Measurements from ENCODE around the gene SLC26A1.

Gene SLC26A1

GRCh38 chr4:965766-966134 lies 27.5 kb downstream of the SLC26A1 start:
- Histone ChIP-seq H3K4me3 (ENCODE audit: low read length) (no peak overlapping the region), H2AFZ (ENCODE audit: low read length) (no peak overlapping the region), H4K20me1 (ENCODE audit: insufficient read depth, low read length) (no peaks in the 10 kb centered on the region), H3K4me1 (ENCODE audit: low read length) (no peaks in the 10 kb centered on the region), H3K79me2 (ENCODE audit: low read length) (no peaks in the 10 kb centered on the region), H3K9ac (ENCODE audit: low read length) (no peak overlapping the region), H3K27me3 (replicated peaks; ENCODE audit: insufficient read depth, low read length) (no peaks in the 10 kb centered on the region), H3K4me2 (ENCODE audit: low read depth, low read length) (no peak overlapping the region), H3F3A (ENCODE audit: insufficient read depth, low read length) (no peaks in the 10 kb centered on the region), H3K36me3 (replicated peaks; ENCODE audit: insufficient read depth, low read length) (no peaks in the 10 kb centered on the region), H3K9me3 (replicated peaks; ENCODE audit: insufficient read depth, low read length) (no peaks in the 10 kb centered on the region), H3K27ac (ENCODE audit: low read length) (no peak overlapping the region), H3K9me2 (replicated peaks; ENCODE audit: insufficient read depth, low read length) (no peaks in the 10 kb centered on the region)
- no peak for TF ChIP-seq EZH2phosphoT487 (IDR thresholded peaks at IDR 0.05; ENCODE audit: low read length)
- TF ChIP-seq, protein P1, sequence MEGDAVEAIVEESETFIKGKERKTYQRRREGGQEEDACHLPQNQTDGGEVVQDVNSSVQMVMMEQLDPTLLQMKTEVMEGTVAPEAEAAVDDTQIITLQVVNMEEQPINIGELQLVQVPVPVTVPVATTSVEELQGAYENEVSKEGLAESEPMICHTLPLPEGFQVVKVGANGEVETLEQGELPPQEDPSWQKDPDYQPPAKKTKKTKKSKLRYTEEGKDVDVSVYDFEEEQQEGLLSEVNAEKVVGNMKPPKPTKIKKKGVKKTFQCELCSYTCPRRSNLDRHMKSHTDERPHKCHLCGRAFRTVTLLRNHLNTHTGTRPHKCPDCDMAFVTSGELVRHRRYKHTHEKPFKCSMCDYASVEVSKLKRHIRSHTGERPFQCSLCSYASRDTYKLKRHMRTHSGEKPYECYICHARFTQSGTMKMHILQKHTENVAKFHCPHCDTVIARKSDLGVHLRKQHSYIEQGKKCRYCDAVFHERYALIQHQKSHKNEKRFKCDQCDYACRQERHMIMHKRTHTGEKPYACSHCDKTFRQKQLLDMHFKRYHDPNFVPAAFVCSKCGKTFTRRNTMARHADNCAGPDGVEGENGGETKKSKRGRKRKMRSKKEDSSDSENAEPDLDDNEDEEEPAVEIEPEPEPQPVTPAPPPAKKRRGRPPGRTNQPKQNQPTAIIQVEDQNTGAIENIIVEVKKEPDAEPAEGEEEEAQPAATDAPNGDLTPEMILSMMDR (IDR thresholded peaks at IDR 0.05; ENCODE audit: low read length) = no peak
- TF ChIP-seq EZH2 (optimal IDR thresholded peaks at IDR 0.05; ENCODE audit: low read depth, low read length) = no peak
- no peak for DNase-seq

- no peak overlapping the region for H2AFZ ChIP-seq (ENCODE audit: low read length)
- no peak overlapping the region for H3K9ac ChIP-seq (ENCODE audit: low read length)
- H3K27ac ChIP-seq (ENCODE audit: low read length) = no peak overlapping the region
- no peak overlapping the region for H3K4me2 ChIP-seq (ENCODE audit: low read depth, low read length)
- no peaks in the 10 kb centered on the region for H3K27me3 ChIP-seq (replicated peaks; ENCODE audit: insufficient read depth, low read length)
- no peaks in the 10 kb centered on the region for H3K36me3 ChIP-seq (replicated peaks; ENCODE audit: insufficient read depth, low read length)
- no peaks in the 10 kb centered on the region for H3K4me1 ChIP-seq (ENCODE audit: low read length)
- TF ChIP-seq EZH2 (optimal IDR thresholded peaks at IDR 0.05; ENCODE audit: low read depth, low read length) (no peak), EZH2phosphoT487 (IDR thresholded peaks at IDR 0.05; ENCODE audit: low read length) (no peak)
- TF ChIP-seq, protein P1 (IDR thresholded peaks at IDR 0.05; ENCODE audit: low read length) = no peak
- no peaks in the 10 kb centered on the region for H3F3A ChIP-seq (ENCODE audit: insufficient read depth, low read length)
- H3K79me2 ChIP-seq (ENCODE audit: low read length) = no peaks in the 10 kb centered on the region
- H3K9me3 ChIP-seq (replicated peaks; ENCODE audit: insufficient read depth, low read length) = no peaks in the 10 kb centered on the region
- DNase-seq = no peak
- no peaks in the 10 kb centered on the region for H3K9me2 ChIP-seq (replicated peaks; ENCODE audit: insufficient read depth, low read length)
- no peaks in the 10 kb centered on the region for H4K20me1 ChIP-seq (ENCODE audit: insufficient read depth, low read length)
- no peak overlapping the region for H3K4me3 ChIP-seq (ENCODE audit: low read length)
These were observed 28.0 kb downstream of the SLC26A1 start for GRCh38 chr4:965048-965765.

- Histone ChIP-seq H3K36me3 (replicated peaks; ENCODE audit: insufficient read depth, low read length) (no peaks in the 10 kb centered on the region), H3K4me2 (ENCODE audit: low read depth, low read length) (no peak overlapping the region), H4K20me1 (ENCODE audit: insufficient read depth, low read length) (no peaks in the 10 kb centered on the region)
These were observed 28.7 kb downstream of the SLC26A1 start for GRCh38 chr4:964346-965025.

More at GRCh38 chr4:964346-965025, 28.7 kb downstream of the SLC26A1 start:
- no peaks in the 10 kb centered on the region for H3K79me2 ChIP-seq (ENCODE audit: low read length)
- H3F3A ChIP-seq (ENCODE audit: insufficient read depth, low read length) = no peaks in the 10 kb centered on the region
- H3K9me3 ChIP-seq (replicated peaks; ENCODE audit: insufficient read depth, low read length) = no peaks in the 10 kb centered on the region
- no peaks in the 10 kb centered on the region for H3K4me1 ChIP-seq (ENCODE audit: low read length)
- H3K9me2 ChIP-seq (replicated peaks; ENCODE audit: insufficient read depth, low read length) = no peaks in the 10 kb centered on the region
- TF ChIP-seq EZH2 (optimal IDR thresholded peaks at IDR 0.05; ENCODE audit: low read depth, low read length) = no peak
- no peak for TF ChIP-seq EZH2phosphoT487 (IDR thresholded peaks at IDR 0.05; ENCODE audit: low read length)
- TF ChIP-seq, protein P1 (IDR thresholded peaks at IDR 0.05; ENCODE audit: low read length) = no peak
- H2AFZ ChIP-seq (ENCODE audit: low read length) = no peak overlapping the region
- no peak overlapping the region for H3K9ac ChIP-seq (ENCODE audit: low read length)
- H3K27ac ChIP-seq (ENCODE audit: low read length) = no peak overlapping the region
- no peak overlapping the region for H3K4me3 ChIP-seq (ENCODE audit: low read length)
- no peak for DNase-seq
- H3K27me3 ChIP-seq (replicated peaks; ENCODE audit: insufficient read depth, low read length) = no peaks in the 10 kb centered on the region

Data from MM.1S (cell line).